ENCODE results near the gene C1orf87.

The C1orf87 gene

DNA sequence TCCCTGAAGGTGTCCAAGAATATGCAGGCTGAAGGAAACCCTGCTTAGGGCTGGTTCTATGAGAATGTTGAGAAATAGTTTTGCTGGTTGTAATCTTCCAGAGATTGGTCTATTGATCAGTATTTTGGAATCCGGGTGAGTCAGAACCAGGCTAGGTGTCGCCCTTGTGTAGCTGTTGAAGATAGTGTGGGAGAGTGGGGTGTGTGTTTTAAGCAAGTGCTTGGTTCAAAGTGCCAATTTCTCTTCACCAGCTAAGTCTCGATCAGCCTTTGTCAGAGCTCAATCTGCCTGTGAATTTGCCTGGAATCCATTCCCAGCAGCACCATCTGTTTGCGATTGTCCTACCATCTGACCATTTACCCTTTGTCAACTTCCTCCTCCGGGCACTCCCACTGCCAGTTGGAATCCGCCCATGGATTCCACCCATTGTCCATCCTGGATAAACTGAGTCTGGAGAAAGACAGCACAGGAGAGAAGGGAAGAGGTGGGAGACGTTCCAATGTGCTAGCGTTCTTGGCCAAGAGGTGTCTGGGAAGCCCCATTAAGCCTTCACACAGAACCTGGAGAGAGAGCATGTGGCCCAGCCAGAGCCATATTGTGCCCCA is 87.6 kb downstream of the C1orf87 start:
- no peak overlapping the region for H3K27ac ChIP-seq (ENCODE audit: insufficient read depth in 1 of 2, low read depth in 1 of 2, low read length in 2 of 2, poor library complexity in 1 of 2, severe bottlenecking in 2 of 2)
- no peak overlapping the region for H3K4me3 ChIP-seq (ENCODE audit: control insufficient read depth in 1 of 7, extremely low read depth in 1 of 7, insufficient read depth in 4 of 7, low read depth in 2 of 7, low read length in 6 of 7)
- POLR2A ChIA-PET = no interaction called here
- H3K4me1 ChIP-seq (ENCODE audit: control extremely low read depth in 1 of 4, control insufficient read depth in 4 of 4, insufficient read depth in 4 of 4, low read length in 3 of 4) = no peaks in the 10 kb centered on the region
- DNase-seq = no peak
- H3K36me3 ChIP-seq (ENCODE audit: control insufficient read depth in 4 of 4, insufficient read depth in 4 of 4, low read length in 3 of 4) = no peaks in the 10 kb centered on the region
- H3K9me3 ChIP-seq (ENCODE audit: control extremely low read depth in 1 of 5, control insufficient read depth in 4 of 5, insufficient read depth in 2 of 5, low read depth in 1 of 5, low read length in 4 of 5) = no peaks in the 10 kb centered on the region
- H3K27me3 ChIP-seq (replicated peaks in 2 of 5; ENCODE audit: control insufficient read depth in 4 of 5, insufficient read depth in 5 of 5, low read length in 4 of 5) = no peaks in the 10 kb centered on the region
- 86% methylated on average over 3 of the region's 8 CpGs for WGBS (ENCODE audit: insufficient coverage)
- CTCF ChIA-PET = interaction anchor here (0.9 to 3.0 kb wide), 2 partner anchors 14 to 19 kb away, joined by 3 to 11 read pairs; no protein-coding TSS in a partner anchor

GRCh38 chr1:59979666-59980065 is 93.9 kb downstream of the C1orf87 start:
- ChIA-PET POLR2A (no interaction called here), CTCF (interaction anchor here (3.9 kb wide), 1 partner anchor 7 kb away, joined by 20 read pairs; no protein-coding TSS in a partner anchor)
- Histone ChIP-seq H3K4me3 (ENCODE audit: control insufficient read depth in 1 of 7, extremely low read depth in 1 of 7, insufficient read depth in 4 of 7, low read depth in 2 of 7, low read length in 6 of 7) (no peak overlapping the region), H3K27ac (ENCODE audit: insufficient read depth in 1 of 2, low read depth in 1 of 2, low read length in 2 of 2, poor library complexity in 1 of 2, severe bottlenecking in 2 of 2) (no peak overlapping the region), H3K36me3 (ENCODE audit: control insufficient read depth in 4 of 4, insufficient read depth in 4 of 4, low read length in 3 of 4) (no peaks in the 10 kb centered on the region), H3K27me3 (replicated peaks in 2 of 5; ENCODE audit: control insufficient read depth in 4 of 5, insufficient read depth in 5 of 5, low read length in 4 of 5) (peaks cover 0 to 4% (median 0%) of the 10 kb centered on the region in 5 experiments), H3K9me3 (ENCODE audit: control extremely low read depth in 1 of 5, control insufficient read depth in 4 of 5, insufficient read depth in 2 of 5, low read depth in 1 of 5, low read length in 4 of 5) (no peaks in the 10 kb centered on the region), H3K4me1 (ENCODE audit: control extremely low read depth in 1 of 4, control insufficient read depth in 4 of 4, insufficient read depth in 4 of 4, low read length in 3 of 4) (peaks cover 0 to 3% (median 0%) of the 10 kb centered on the region in 4 experiments)
- DNase-seq = no peak
- WGBS (ENCODE audit: insufficient coverage) = 97% methylated on average over 5 of the region's 5 CpGs

GRCh38 chr1:59978511-59978910 is 95.1 kb downstream of the C1orf87 start:
- Histone ChIP-seq H3K27ac (ENCODE audit: insufficient read depth in 1 of 2, low read depth in 1 of 2, low read length in 2 of 2, poor library complexity in 1 of 2, severe bottlenecking in 2 of 2) (no peak overlapping the region), H3K4me3 (ENCODE audit: control insufficient read depth in 1 of 7, extremely low read depth in 1 of 7, insufficient read depth in 4 of 7, low read depth in 2 of 7, low read length in 6 of 7) (no peak overlapping the region), H3K27me3 (replicated peaks in 2 of 5; ENCODE audit: control insufficient read depth in 4 of 5, insufficient read depth in 5 of 5, low read length in 4 of 5) (peaks cover 0 to 4% (median 0%) of the 10 kb centered on the region in 5 experiments), H3K9me3 (ENCODE audit: control extremely low read depth in 1 of 5, control insufficient read depth in 4 of 5, insufficient read depth in 2 of 5, low read depth in 1 of 5, low read length in 4 of 5) (no peaks in the 10 kb centered on the region), H3K4me1 (ENCODE audit: control extremely low read depth in 1 of 4, control insufficient read depth in 4 of 4, insufficient read depth in 4 of 4, low read length in 3 of 4) (peaks cover 0 to 3% (median 0%) of the 10 kb centered on the region in 4 experiments), H3K36me3 (ENCODE audit: control insufficient read depth in 4 of 4, insufficient read depth in 4 of 4, low read length in 3 of 4) (no peaks in the 10 kb centered on the region)
- POLR2A ChIA-PET = no interaction called here
- DNase-seq = no peak
- WGBS (ENCODE audit: insufficient coverage) = 100% methylated on average over 1 of the region's 2 CpGs
- CTCF ChIA-PET = interaction anchor here (0.9 to 1.5 kb wide), 2 partner anchors 9 to 12 kb away, joined by 4 read pairs; no protein-coding TSS in a partner anchor

GRCh38 chr1:59978026-59978425 is 95.5 kb downstream of the C1orf87 start:
- WGBS (ENCODE audit: insufficient coverage) = no CpG with 5 or more reads among the region's 1 CpG
- no peak for DNase-seq
- CTCF ChIA-PET = interaction anchor here (0.9 to 1.5 kb wide), 2 partner anchors 9 to 13 kb away, joined by 4 read pairs; no protein-coding TSS in a partner anchor
- Histone ChIP-seq H3K4me3 (ENCODE audit: control insufficient read depth in 1 of 7, extremely low read depth in 1 of 7, insufficient read depth in 4 of 7, low read depth in 2 of 7, low read length in 6 of 7) (no peak overlapping the region), H3K27me3 (replicated peaks in 2 of 5; ENCODE audit: control insufficient read depth in 4 of 5, insufficient read depth in 5 of 5, low read length in 4 of 5) (peaks cover 0 to 4% (median 0%) of the 10 kb centered on the region in 5 experiments), H3K4me1 (ENCODE audit: control extremely low read depth in 1 of 4, control insufficient read depth in 4 of 4, insufficient read depth in 4 of 4, low read length in 3 of 4) (peaks cover 0 to 3% (median 0%) of the 10 kb centered on the region in 4 experiments), H3K27ac (ENCODE audit: insufficient read depth in 1 of 2, low read depth in 1 of 2, low read length in 2 of 2, poor library complexity in 1 of 2, severe bottlenecking in 2 of 2) (no peak overlapping the region), H3K9me3 (ENCODE audit: control extremely low read depth in 1 of 5, control insufficient read depth in 4 of 5, insufficient read depth in 2 of 5, low read depth in 1 of 5, low read length in 4 of 5) (no peaks in the 10 kb centered on the region), H3K36me3 (ENCODE audit: control insufficient read depth in 4 of 4, insufficient read depth in 4 of 4, low read length in 3 of 4) (no peaks in the 10 kb centered on the region)
- POLR2A ChIA-PET = no interaction called here

GRCh38 chr1:59977075-59977410 is 96.5 kb downstream of the C1orf87 start:
- no peak overlapping the region for H3K4me3 ChIP-seq (ENCODE audit: control insufficient read depth in 1 of 7, extremely low read depth in 1 of 7, insufficient read depth in 4 of 7, low read depth in 2 of 7, low read length in 6 of 7)
- peaks cover 0 to 3% (median 0%) of the 10 kb centered on the region in 4 experiments for H3K4me1 ChIP-seq (ENCODE audit: control extremely low read depth in 1 of 4, control insufficient read depth in 4 of 4, insufficient read depth in 4 of 4, low read length in 3 of 4)
- DNase-seq = no peak
- H3K27me3 ChIP-seq (replicated peaks in 2 of 5; ENCODE audit: control insufficient read depth in 4 of 5, insufficient read depth in 5 of 5, low read length in 4 of 5) = peaks cover 0 to 4% (median 0%) of the 10 kb centered on the region in 5 experiments
- no peaks in the 10 kb centered on the region for H3K36me3 ChIP-seq (ENCODE audit: control insufficient read depth in 4 of 4, insufficient read depth in 4 of 4, low read length in 3 of 4)
- ChIA-PET POLR2A (no interaction called here), CTCF (interaction anchor here (1.2 to 2.1 kb wide), 4 partner anchors 12 to 1068 kb away, joined by 3 to 7 read pairs (median 4); no protein-coding TSS in a partner anchor)
- 100% methylated on average over 2 of the region's 4 CpGs for WGBS (ENCODE audit: insufficient coverage)
- H3K27ac ChIP-seq (ENCODE audit: insufficient read depth in 1 of 2, low read depth in 1 of 2, low read length in 2 of 2, poor library complexity in 1 of 2, severe bottlenecking in 2 of 2) = no peak overlapping the region
- no peaks in the 10 kb centered on the region for H3K9me3 ChIP-seq (ENCODE audit: control extremely low read depth in 1 of 5, control insufficient read depth in 4 of 5, insufficient read depth in 2 of 5, low read depth in 1 of 5, low read length in 4 of 5)

DNA sequence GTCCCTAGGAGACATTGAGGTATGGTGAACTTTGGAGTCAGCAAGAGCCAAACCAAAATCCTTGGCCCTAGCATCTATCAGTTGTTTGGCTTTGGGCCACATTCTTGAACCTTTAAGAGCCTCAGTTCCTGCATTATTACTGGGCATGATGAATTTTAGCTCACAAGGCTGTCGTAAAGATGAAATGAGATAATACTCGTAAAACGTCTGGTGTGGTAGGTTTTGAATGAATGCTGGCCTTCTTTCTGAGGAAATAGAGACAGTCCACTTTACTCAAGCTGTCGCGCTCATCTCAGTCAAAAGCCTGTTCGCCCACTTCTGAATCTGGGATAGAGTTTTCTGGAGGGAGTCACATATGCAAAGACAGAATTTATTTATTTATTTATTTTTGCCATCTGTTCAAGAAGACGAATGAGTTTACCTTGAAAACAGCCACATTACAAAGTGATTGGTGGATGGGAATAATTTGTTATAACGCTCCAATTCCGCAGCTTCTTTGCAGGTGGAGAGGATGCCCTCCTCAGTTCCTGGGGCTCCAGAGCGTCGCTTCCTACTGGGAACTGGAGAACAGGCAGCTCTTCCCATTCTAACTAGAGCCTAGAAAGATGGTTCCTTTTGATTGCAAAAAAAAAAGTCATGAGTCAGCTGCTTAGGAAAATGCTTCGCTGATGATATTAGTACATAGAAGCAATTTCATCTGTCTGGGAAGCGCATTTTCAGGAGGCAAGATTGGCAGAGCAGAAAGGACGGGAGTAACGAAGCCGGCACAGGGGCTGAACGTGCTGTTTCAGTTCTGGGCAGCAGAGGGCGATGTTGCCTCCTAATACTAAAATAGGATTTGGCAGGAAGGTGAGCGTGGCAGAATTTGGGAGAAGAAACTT is 97.1 kb downstream of the C1orf87 start:
- CTCF ChIA-PET = interaction anchor here (0.5 to 2.1 kb wide), 5 partner anchors 13 to 1942 kb away, joined by 3 to 7 read pairs (median 4); no protein-coding TSS in a partner anchor
- Histone ChIP-seq H3K9me3 (ENCODE audit: control extremely low read depth in 1 of 5, control insufficient read depth in 4 of 5, insufficient read depth in 2 of 5, low read depth in 1 of 5, low read length in 4 of 5) (no peaks in the 10 kb centered on the region), H3K4me1 (ENCODE audit: control extremely low read depth in 1 of 4, control insufficient read depth in 4 of 4, insufficient read depth in 4 of 4, low read length in 3 of 4) (peaks cover 0 to 6% (median under 1%) of the 10 kb centered on the region in 4 experiments), H3K27ac (ENCODE audit: insufficient read depth in 1 of 2, low read depth in 1 of 2, low read length in 2 of 2, poor library complexity in 1 of 2, severe bottlenecking in 2 of 2) (no peak overlapping the region), H3K36me3 (ENCODE audit: control insufficient read depth in 4 of 4, insufficient read depth in 4 of 4, low read length in 3 of 4) (no peaks in the 10 kb centered on the region), H3K27me3 (replicated peaks in 2 of 5; ENCODE audit: control insufficient read depth in 4 of 5, insufficient read depth in 5 of 5, low read length in 4 of 5) (peaks cover 0 to 4% (median 0%) of the 10 kb centered on the region in 5 experiments), H3K4me3 (ENCODE audit: control insufficient read depth in 1 of 7, extremely low read depth in 1 of 7, insufficient read depth in 4 of 7, low read depth in 2 of 7, low read length in 6 of 7) (no peak overlapping the region)
- POLR2A ChIA-PET = no interaction called here
- WGBS (ENCODE audit: insufficient coverage) = 41% methylated on average over 17 of the region's 19 CpGs
- DNase-seq = peak; percentile 38 to 60 (median 53)
